HFFc6 (cell line): ENCODE measurements around the gene GSG1L. TPM values are rescaled to one million over a fixed set of nuclear protein-coding genes. Genes with fewer than 3 reads are reported as not detected.

Experiments
- DNase-seq: peaks from one replicate; pipeline ENCODE4 v3.0.0-alpha.2; 2018
- H3K27ac Mint-ChIP-seq: 2 replicates; pipeline ENCODE4 v1.8.0; 2020; ENCODE audit warnings: mild to moderate bottlenecking, mixed read lengths
- H3K27me3 Mint-ChIP-seq: 2 replicates; pipeline ENCODE4 v1.8.0; 2021; ENCODE audit warnings: mild to moderate bottlenecking, moderate library complexity, mixed read lengths; ENCODE audit not compliant: insufficient read depth
- H3K36me3 Mint-ChIP-seq: 2 replicates; pipeline ENCODE4 v1.8.0; 2021; ENCODE audit warnings: low read depth, mixed read lengths
- H3K4me1 Mint-ChIP-seq: 2 replicates; pipeline ENCODE4 v1.8.0; 2020; ENCODE audit warnings: low read depth, mixed read lengths
- H3K4me3 Mint-ChIP-seq: 2 replicates; pipeline ENCODE4 v1.8.0; 2020; ENCODE audit warnings: mild to moderate bottlenecking, moderate library complexity, mixed read lengths
- H3K9me3 Mint-ChIP-seq: 2 replicates; pipeline ENCODE4 v1.8.0; 2020; ENCODE audit warnings: mild to moderate bottlenecking, mixed read lengths
- total RNA-seq, 6 experiments: library from RNA; stranded (reverse); fragmentation: NEBNext Ultra II Directional; extraction: Animal tissue kit (Norgen Biotek cat#: 25700); gene quantifications; 2 replicates in 1 of 6; 3 replicates in 5 of 6; pipeline ENCODE4 v1.2.3, GENCODE V29; 2021
- TF ChIP-seq, protein P1 (sequence below): fragments of 200-600 bp; sonication (generic); IDR thresholded peaks from 2 replicates; pipeline ENCODE4 v1.5.0; 2021; ENCODE audit warnings: antibody characterized with exemption, mild to moderate bottlenecking

GSG1L gene
- total RNA-seq, 6 experiments from 2014 or later, result not detected

DNA sequence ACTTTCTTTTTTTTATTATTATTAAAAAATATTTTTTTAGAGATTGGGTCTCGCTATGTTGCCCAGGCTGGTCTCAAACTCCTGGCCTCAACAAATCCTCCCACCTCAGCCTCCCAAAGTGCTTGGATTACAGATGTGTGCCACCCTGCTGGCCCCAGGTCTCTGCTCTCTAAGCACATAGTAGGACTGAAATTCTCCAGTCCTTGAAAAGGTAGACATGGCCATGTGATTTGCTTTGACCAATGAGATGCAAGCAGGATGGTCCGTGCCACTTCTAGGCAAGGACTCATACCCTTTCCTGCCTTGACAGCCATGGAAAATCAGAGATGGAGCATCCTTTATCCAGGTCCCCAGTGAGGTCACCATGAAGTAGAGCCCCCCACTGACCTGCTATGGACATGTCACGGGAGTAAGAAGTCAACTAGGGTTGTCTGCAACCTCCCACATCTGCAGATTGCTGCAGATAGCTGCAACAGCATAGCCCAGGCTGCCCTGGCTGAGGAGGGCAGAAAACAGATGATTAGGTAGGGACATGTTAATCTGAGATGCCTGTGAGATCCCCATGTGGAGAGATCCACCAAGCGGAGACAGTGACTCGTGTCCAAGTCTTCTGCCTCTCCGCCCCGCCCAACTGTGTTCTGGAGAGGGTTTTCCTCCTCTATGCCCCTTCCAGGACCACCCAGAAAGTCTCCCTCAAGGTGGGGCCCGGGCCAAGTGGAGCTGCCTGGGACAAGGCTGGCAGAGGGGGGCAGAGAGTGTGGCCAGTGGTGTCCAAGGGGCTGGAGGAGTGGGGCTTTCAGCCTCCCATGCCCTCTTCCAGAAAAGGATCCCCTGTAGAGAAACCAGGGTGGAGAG is 11.0 kb downstream of the GSG1L start:
- H3K27me3 Mint-ChIP-seq, result peaks cover 16% of the 10 kb centered on the region
- peaks cover 6% of the 10 kb centered on the region for H3K9me3 Mint-ChIP-seq
- DNase-seq, result no peak

DNA sequence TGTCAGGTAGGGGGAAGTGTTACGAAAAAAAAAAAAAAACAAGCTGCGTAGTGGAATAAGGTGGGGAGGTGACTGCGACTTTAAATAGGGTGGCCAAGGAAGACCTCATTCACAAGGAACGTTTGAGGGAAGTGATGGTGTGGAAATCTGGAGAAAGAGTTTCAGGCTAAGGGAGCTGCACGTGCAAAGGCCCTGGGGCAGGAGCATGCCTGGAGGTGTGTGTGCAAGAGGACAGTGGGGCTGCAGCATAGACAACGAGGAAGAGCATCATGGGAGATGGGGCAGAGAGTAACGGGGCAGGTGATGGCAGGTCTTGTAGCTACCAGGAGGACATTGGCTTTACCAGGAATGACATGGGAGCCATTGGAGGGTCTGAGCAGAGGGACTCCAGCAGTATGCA is 12.0 kb downstream of the GSG1L start:
- peaks cover 10% of the 10 kb centered on the region for H3K27me3 Mint-ChIP-seq
- no peak overlapping the region for H3K4me3 Mint-ChIP-seq
- no peak for DNase-seq
- TF ChIP-seq, protein P1, sequence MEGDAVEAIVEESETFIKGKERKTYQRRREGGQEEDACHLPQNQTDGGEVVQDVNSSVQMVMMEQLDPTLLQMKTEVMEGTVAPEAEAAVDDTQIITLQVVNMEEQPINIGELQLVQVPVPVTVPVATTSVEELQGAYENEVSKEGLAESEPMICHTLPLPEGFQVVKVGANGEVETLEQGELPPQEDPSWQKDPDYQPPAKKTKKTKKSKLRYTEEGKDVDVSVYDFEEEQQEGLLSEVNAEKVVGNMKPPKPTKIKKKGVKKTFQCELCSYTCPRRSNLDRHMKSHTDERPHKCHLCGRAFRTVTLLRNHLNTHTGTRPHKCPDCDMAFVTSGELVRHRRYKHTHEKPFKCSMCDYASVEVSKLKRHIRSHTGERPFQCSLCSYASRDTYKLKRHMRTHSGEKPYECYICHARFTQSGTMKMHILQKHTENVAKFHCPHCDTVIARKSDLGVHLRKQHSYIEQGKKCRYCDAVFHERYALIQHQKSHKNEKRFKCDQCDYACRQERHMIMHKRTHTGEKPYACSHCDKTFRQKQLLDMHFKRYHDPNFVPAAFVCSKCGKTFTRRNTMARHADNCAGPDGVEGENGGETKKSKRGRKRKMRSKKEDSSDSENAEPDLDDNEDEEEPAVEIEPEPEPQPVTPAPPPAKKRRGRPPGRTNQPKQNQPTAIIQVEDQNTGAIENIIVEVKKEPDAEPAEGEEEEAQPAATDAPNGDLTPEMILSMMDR, result no peak
- H3K9me3 Mint-ChIP-seq, result peaks cover 6% of the 10 kb centered on the region
- H3K36me3 Mint-ChIP-seq, result peaks cover 5% of the 10 kb centered on the region; the same call in 1 of the 2 replicates
- peaks cover 7% of the 10 kb centered on the region; the same call in 1 of the 2 replicates for H3K4me1 Mint-ChIP-seq
- no peak overlapping the region for H3K27ac Mint-ChIP-seq

More for the DNA sequence above, 11.0 kb downstream of the GSG1L start:
- TF ChIP-seq, protein P1, result no peak
- Mint-ChIP-seq H3K27ac (no peak overlapping the region), H3K36me3 (peaks cover 5% of the 10 kb centered on the region; the same call in 1 of the 2 replicates), H3K4me1 (peaks cover 7% of the 10 kb centered on the region; the same call in 1 of the 2 replicates), H3K4me3 (no peak overlapping the region)

DNA sequence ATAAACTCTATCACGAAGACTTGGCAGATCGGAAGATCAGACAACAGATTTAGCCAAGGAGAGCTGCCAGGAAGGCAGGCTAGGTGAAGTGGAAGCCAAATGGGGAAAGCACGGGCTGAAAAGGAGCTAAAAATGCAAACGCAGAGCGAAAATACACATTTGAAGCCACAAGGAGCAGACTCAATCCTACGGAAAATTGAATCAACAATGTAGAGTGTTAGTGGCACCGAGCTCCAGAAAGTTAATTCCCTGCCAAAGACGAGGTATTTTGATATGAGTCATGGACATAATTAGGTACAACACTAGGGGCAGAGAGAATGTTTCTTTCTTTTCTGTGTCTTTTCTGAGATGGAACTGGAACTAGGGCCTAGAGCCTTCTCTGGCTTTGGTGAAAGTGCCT is 20.7 kb downstream of the GSG1L start:
- peak; percentile 30 for DNase-seq
- peaks cover 11% of the 10 kb centered on the region for H3K4me1 Mint-ChIP-seq

DNA sequence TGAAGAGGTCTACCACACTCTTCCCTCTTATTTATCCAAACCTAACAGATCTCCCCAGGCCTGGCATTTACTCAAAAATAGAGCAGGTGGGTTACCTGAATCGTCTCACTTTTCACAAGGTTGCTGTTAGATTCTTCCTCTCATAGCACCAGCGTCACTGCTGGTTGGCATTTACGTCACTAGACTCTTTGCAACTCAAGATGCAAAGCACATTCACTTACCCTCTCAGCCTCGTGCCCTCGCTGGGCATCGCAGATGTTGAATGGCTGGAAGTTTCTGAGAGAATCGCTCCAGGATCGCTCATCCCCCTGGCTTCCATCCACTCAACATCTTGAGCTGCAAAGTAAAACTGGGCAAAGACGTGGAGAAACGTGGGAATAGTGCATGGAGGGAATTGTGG is 21.9 kb downstream of the GSG1L start:
- TF ChIP-seq, protein P1, result no peak
- Mint-ChIP-seq H3K27me3 (peaks cover 35% of the 10 kb centered on the region), H3K9me3 (no peaks in the 10 kb centered on the region), H3K27ac (no peak overlapping the region), H3K4me3 (no peak overlapping the region), H3K36me3 (no peaks in the 10 kb centered on the region; the same call in 1 of the 2 replicates), H3K4me1 (peaks cover 11% of the 10 kb centered on the region)
- DNase-seq, result no peak

More for the DNA sequence above, 20.7 kb downstream of the GSG1L start:
- no peaks in the 10 kb centered on the region for H3K9me3 Mint-ChIP-seq
- no peak overlapping the region for H3K4me3 Mint-ChIP-seq
- H3K36me3 Mint-ChIP-seq, result no peaks in the 10 kb centered on the region; the same call in 1 of the 2 replicates
- H3K27me3 Mint-ChIP-seq, result peaks cover 30% of the 10 kb centered on the region
- TF ChIP-seq, protein P1, result no peak
- no peak overlapping the region for H3K27ac Mint-ChIP-seq

DNA sequence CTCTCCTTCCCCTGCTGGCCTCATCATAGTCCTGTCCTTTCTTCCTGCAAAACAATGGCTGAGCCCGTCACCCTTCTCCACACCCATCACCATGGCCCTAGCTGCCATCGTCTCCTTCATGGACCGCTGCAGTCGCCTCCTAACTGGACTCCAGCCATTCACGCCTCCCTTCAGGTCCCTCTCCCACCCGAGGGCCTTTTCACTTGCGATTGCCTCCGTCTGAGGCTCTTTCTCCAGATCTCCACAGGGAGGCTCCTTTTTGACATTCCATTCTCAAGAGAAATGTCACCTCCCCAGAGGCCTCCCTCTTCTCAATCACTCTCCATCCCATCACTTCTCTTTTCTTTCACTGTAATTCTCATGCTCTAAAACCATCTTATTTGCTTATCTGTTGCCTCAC is 23.5 kb downstream of the GSG1L start:
- Mint-ChIP-seq H3K4me3 (no peak overlapping the region), H3K27me3 (peaks cover 41% of the 10 kb centered on the region), H3K4me1 (peaks cover 11% of the 10 kb centered on the region), H3K9me3 (no peaks in the 10 kb centered on the region), H3K36me3 (no peaks in the 10 kb centered on the region), H3K27ac (no peak overlapping the region)
- no peak for DNase-seq
- TF ChIP-seq, protein P1, result no peak
